GM18499 (cell line): ENCODE data around the gene ZBTB40.

Experiments
- ATAC-seq: cut with Tn5 transposase; IDR thresholded peaks from one replicate; pipeline ENCODE4 v1.9.1; 2021; ENCODE audit warnings: moderate number of reproducible peaks; ENCODE audit not compliant: insufficient read depth, unreplicated experiment

ZBTB40 gene

GRCh38 chr1:22527555-22528296 is 76.1 kb downstream of the ZBTB40 start:
- no peak for ATAC-seq

GRCh38 chr1:22528451-22528850 is 76.8 kb downstream of the ZBTB40 start:
- no peak for ATAC-seq

- ATAC-seq: no peak
Observed at GRCh38 chr1:22529901-22530621, 78.4 kb downstream of the ZBTB40 start.

- ATAC-seq: no peak
Observed at GRCh38 chr1:22530715-22531114, 79.1 kb downstream of the ZBTB40 start.

GRCh38 chr1:22531251-22531650 is 79.6 kb downstream of the ZBTB40 start:
- no peak for ATAC-seq

- no peak for ATAC-seq
Observed at GRCh38 chr1:22533244-22533895, 81.7 kb downstream of the ZBTB40 start.

GRCh38 chr1:22534951-22535350 is 83.3 kb downstream of the ZBTB40 start:
- no peak for ATAC-seq

GRCh38 chr1:22535399-22535798 is 83.7 kb downstream of the ZBTB40 start:
- no peak for ATAC-seq

GRCh38 chr1:22536506-22536905 is 84.9 kb downstream of the ZBTB40 start:
- no peak for ATAC-seq

GRCh38 chr1:22537441-22538139 is 85.9 kb downstream of the ZBTB40 start:
- ATAC-seq: no peak

GRCh38 chr1:22539510-22540118 is 88.0 kb downstream of the ZBTB40 start:
- no peak for ATAC-seq

GRCh38 chr1:22540337-22540736 is 88.7 kb downstream of the ZBTB40 start:
- ATAC-seq: no peak

- no peak for ATAC-seq
Observed at GRCh38 chr1:22542886-22543285, 91.2 kb downstream of the ZBTB40 start.

GRCh38 chr1:22543679-22544078 is 92.0 kb downstream of the ZBTB40 start:
- no peak for ATAC-seq

GRCh38 chr1:22544606-22545005 is 93.0 kb downstream of the ZBTB40 start:
- ATAC-seq: no peak

GRCh38 chr1:22545141-22545540 is 93.5 kb downstream of the ZBTB40 start:
- no peak for ATAC-seq

GRCh38 chr1:22547186-22547817 is 95.7 kb downstream of the ZBTB40 start:
- no peak for ATAC-seq

- ATAC-seq: no peak
Observed at GRCh38 chr1:22547818-22548462, 96.3 kb downstream of the ZBTB40 start.

GRCh38 chr1:22550021-22550420 is 98.4 kb downstream of the ZBTB40 start:
- no peak for ATAC-seq
